ENCODE results near the gene SLC1A5. TPM values are rescaled to one million over a fixed set of nuclear protein-coding genes. Genes with fewer than 3 reads are reported as not detected.

Gene SLC1A5
- total and polyA plus RNA-seq, 2 donors (not counting 3 experiments of a cell fraction or from before 2014, with no cell fraction given) = 114 TPM

- CTCF ChIA-PET = no interaction called here
Measured at GRCh38 chr19:46760363-46760762, 28.0 kb downstream of the SLC1A5 start.

More at GRCh38 chr19:46760363-46760762, 28.0 kb downstream of the SLC1A5 start:
- no peak overlapping the region for H3K27ac ChIP-seq (ENCODE audit: insufficient read depth, low read depth, low read length)
- no peak for FAIRE-seq
- no peaks in the 10 kb centered on the region for H3K9me1 ChIP-seq (replicated peaks; ENCODE audit: control insufficient read depth, extremely low read depth, insufficient read depth, low read length)
- H2AFZ ChIP-seq (ENCODE audit: low read depth, low read length) = no peak overlapping the region
- no peaks in the 10 kb centered on the region for H3K79me2 ChIP-seq (ENCODE audit: control insufficient read depth, insufficient read depth, low read length)
- H3K4me3 ChIP-seq (replicated peaks in 1 of 3; ENCODE audit: insufficient read depth in 1 of 3, low read depth in 1 of 3, low read length in 3 of 3) = no peak overlapping the region
- H3K27me3 ChIP-seq (ENCODE audit: control insufficient read depth in 2 of 2, insufficient read depth in 2 of 2, low read length in 2 of 2) = no peaks in the 10 kb centered on the region
- H3K9ac ChIP-seq (replicated peaks; ENCODE audit: extremely low read depth, insufficient read depth, low read length) = no peak overlapping the region
- dilution Hi-C loops (cut with MboI; ENCODE audit: extremely low pct_ligation_motif_present, low sequenced_read_pairs) (no loop called here), intact Hi-C loops (cut with micrococcal nuclease) (no loop called here)
- BruUV-seq (replicated peaks) = no TSS peak
- no peaks in the 10 kb centered on the region for H4K20me1 ChIP-seq (replicated peaks; ENCODE audit: control insufficient read depth, extremely low read depth, insufficient read depth, low read length)
- no peak for DNase-seq (ENCODE audit: low read depth, low spot score)
- peaks cover 19% of the 10 kb centered on the region for H3K4me1 ChIP-seq (ENCODE audit: control insufficient read depth, extremely low read depth, insufficient read depth, low read length)
- no peak overlapping the region for H3K4me2 ChIP-seq (ENCODE audit: insufficient read depth, low read length)
- H3K36me3 ChIP-seq (ENCODE audit: control insufficient read depth in 2 of 2, extremely low read depth in 1 of 2, insufficient read depth in 2 of 2, low read length in 2 of 2) = peaks cover 0 to 2% of the 10 kb centered on the region in 2 experiments
- no peak for TF ChIP-seq MYC (IDR thresholded peaks at IDR 0.05; ENCODE audit: low read depth, low read length)
- no peak for TF ChIP-seq GATA2 (IDR thresholded peaks at IDR 0.05; ENCODE audit: insufficient read depth, insufficient read length, low read depth, low read length)
- TF ChIP-seq FOS (IDR thresholded peaks at IDR 0.05; ENCODE audit: borderline replicate concordance, insufficient read depth, low read length) = no peak
- TF ChIP-seq JUN (IDR thresholded peaks at IDR 0.05; ENCODE audit: borderline replicate concordance, insufficient read depth, insufficient read length, low read depth) = no peak
- no peak for TF ChIP-seq CTCF (IDR thresholded peaks at IDR 0.05; ENCODE audit: extremely low read depth in 1 of 2, insufficient read depth in 1 of 2, low read depth in 1 of 2, low read length in 2 of 2)
- POLR2A ChIA-PET = no interaction called here
- H3K9me3 ChIP-seq (replicated peaks; ENCODE audit: control insufficient read depth, insufficient read depth, low read length) = no peaks in the 10 kb centered on the region

Data from endothelial cell of umbilical vein (primary cell).